ENCODE results near the gene B4GALT1. TPM values are rescaled to one million over a fixed set of nuclear protein-coding genes. Genes with fewer than 3 reads are reported as not detected.
A peak's percentile ranks its signal among the peaks of the same experiment; 100 is the strongest.
"Not testable (repeated sequence)": the region's sequence is repeated elsewhere in the genome, so short reads cannot be mapped to it uniquely, and the experiment has no call there.

B4GALT1 gene
- total RNA-seq, 1 experiment from 2014 or later: 121 TPM

GRCh38 chr9:33161589-33162132, 5.5 kb downstream of the B4GALT1 start:
- CTCF ChIA-PET: interaction anchor here (0.6 to 1.3 kb wide), 4 partner anchors 10 to 572 kb away, joined by 3 to 5 read pairs (median 4); no protein-coding TSS in a partner anchor
- DNase-seq: peak; percentile 77 to 82

GRCh38 chr9:33161011-33161588, 6.0 kb downstream of the B4GALT1 start:
- DNase-seq: peak; percentile 67 to 79
- peaks cover 72% of the 10 kb centered on the region for H3K4me1 Mint-ChIP-seq (ENCODE audit: low read depth, unreplicated experiment)
- peaks cover 49% of the 10 kb centered on the region for H3K36me3 Mint-ChIP-seq (ENCODE audit: insufficient read depth, unreplicated experiment)
- Histone ChIP-seq H3K27me3 (replicated peaks; ENCODE audit: control insufficient read depth, insufficient read depth, low read length) (no peaks in the 10 kb centered on the region), H3K4me3 (ENCODE audit: low read depth, low read length) (no peak overlapping the region), H3K9me3 (no peaks in the 10 kb centered on the region), H3K4me1 (peaks cover 88% of the 10 kb centered on the region), H3K36me3 (ENCODE audit: control insufficient read depth, insufficient read depth, low read length) (no peaks in the 10 kb centered on the region)
- H3K27ac Mint-ChIP-seq (ENCODE audit: unreplicated experiment): peak overlapping the region; percentile 81
- intact Hi-C loops (cut with micrococcal nuclease; ENCODE audit: unreplicated experiment): loop anchor here (1.0 to 5.0 kb wide), 4 partner anchors 11 to 129 kb away; no protein-coding TSS in a partner anchor
- TF ChIP-seq CTCF (IDR thresholded peaks at IDR 0.05; ENCODE audit: insufficient read depth in 1 of 2, low read depth in 1 of 2, low read length in 1 of 2, severe bottlenecking in 1 of 2, unreplicated experiment in 1 of 2): no peak
- CTCF ChIA-PET: interaction anchor here (0.6 to 1.3 kb wide), 5 partner anchors 10 to 571 kb away, joined by 3 to 5 read pairs (median 4); no protein-coding TSS in a partner anchor
- no peaks in the 10 kb centered on the region for H3K27me3 Mint-ChIP-seq (ENCODE audit: insufficient read depth, unreplicated experiment)
- POLR2A ChIA-PET: interaction anchor here (0.6 to 1.8 kb wide), 3 partner anchors 10 to 92 kb away, joined by 3 to 6 read pairs (median 5); no protein-coding TSS in a partner anchor
- no TSS peak for BruUV-seq (replicated peaks)
- H3K4me3 Mint-ChIP-seq (ENCODE audit: unreplicated experiment): peak overlapping the region; percentile 89
- no peaks in the 10 kb centered on the region for H3K9me3 Mint-ChIP-seq (ENCODE audit: unreplicated experiment)

More at GRCh38 chr9:33161589-33162132, 5.5 kb downstream of the B4GALT1 start:
- BruUV-seq (replicated peaks): no TSS peak
- TF ChIP-seq CTCF (IDR thresholded peaks at IDR 0.05; ENCODE audit: insufficient read depth in 1 of 2, low read depth in 1 of 2, low read length in 1 of 2, severe bottlenecking in 1 of 2, unreplicated experiment in 1 of 2): no peak
- Histone ChIP-seq H3K4me1 (peaks cover 85% of the 10 kb centered on the region), H3K4me3 (ENCODE audit: low read depth, low read length) (peak overlapping the region; percentile 5; the same call in 1 of the 2 replicates), H3K9me3 (no peaks in the 10 kb centered on the region), H3K36me3 (ENCODE audit: control insufficient read depth, insufficient read depth, low read length) (no peaks in the 10 kb centered on the region), H3K27me3 (replicated peaks; ENCODE audit: control insufficient read depth, insufficient read depth, low read length) (no peaks in the 10 kb centered on the region)
- H3K4me1 Mint-ChIP-seq (ENCODE audit: low read depth, unreplicated experiment): peaks cover 72% of the 10 kb centered on the region
- no peaks in the 10 kb centered on the region for H3K9me3 Mint-ChIP-seq (ENCODE audit: unreplicated experiment)
- no peaks in the 10 kb centered on the region for H3K27me3 Mint-ChIP-seq (ENCODE audit: insufficient read depth, unreplicated experiment)
- peak overlapping the region; percentile 81 for H3K27ac Mint-ChIP-seq (ENCODE audit: unreplicated experiment)
- intact Hi-C loops (cut with micrococcal nuclease; ENCODE audit: unreplicated experiment): loop anchor here (1.0 to 5.0 kb wide), 5 partner anchors 11 to 160 kb away; partner anchors contain the start of gene APTX
- H3K4me3 Mint-ChIP-seq (ENCODE audit: unreplicated experiment): peak overlapping the region; percentile 89
- H3K36me3 Mint-ChIP-seq (ENCODE audit: insufficient read depth, unreplicated experiment): peaks cover 55% of the 10 kb centered on the region
- POLR2A ChIA-PET: interaction anchor here (0.6 to 1.8 kb wide), 4 partner anchors 10 to 137 kb away, joined by 3 to 6 read pairs (median 4); no protein-coding TSS in a partner anchor

GRCh38 chr9:33160446-33160845, 6.7 kb downstream of the B4GALT1 start:
- intact Hi-C loops (cut with micrococcal nuclease; ENCODE audit: unreplicated experiment): loop anchor here (5.0 kb wide), 1 partner anchor 128 kb away; no protein-coding TSS in a partner anchor
- CTCF ChIA-PET: interaction anchor here (1.0 to 1.2 kb wide), 2 partner anchors 9 to 29 kb away, joined by 3 to 4 read pairs; no protein-coding TSS in a partner anchor
- Mint-ChIP-seq H3K4me1 (ENCODE audit: low read depth, unreplicated experiment) (peaks cover 74% of the 10 kb centered on the region), H3K4me3 (ENCODE audit: unreplicated experiment) (peak overlapping the region; percentile 89), H3K36me3 (ENCODE audit: insufficient read depth, unreplicated experiment) (peaks cover 43% of the 10 kb centered on the region), H3K27ac (ENCODE audit: unreplicated experiment) (peak overlapping the region; percentile 81)
- not testable (repeated sequence) for H3K27me3 Mint-ChIP-seq (ENCODE audit: insufficient read depth, unreplicated experiment); H3K9me3 Mint-ChIP-seq (ENCODE audit: unreplicated experiment); DNase-seq; H3K9me3 ChIP-seq; H3K27me3 ChIP-seq (replicated peaks; ENCODE audit: control insufficient read depth, insufficient read depth, low read length); H3K4me3 ChIP-seq (ENCODE audit: low read depth, low read length); H3K36me3 ChIP-seq (ENCODE audit: control insufficient read depth, insufficient read depth, low read length)
- H3K4me1 ChIP-seq: peaks cover 90% of the 10 kb centered on the region
- POLR2A ChIA-PET: interaction anchor here (1.4 to 1.8 kb wide), 2 partner anchors 9 to 12 kb away, joined by 5 to 6 read pairs; no protein-coding TSS in a partner anchor
- BruUV-seq (replicated peaks): TSS peak; percentile 3

Measured in Caco-2 (cell line).